Measurements from ENCODE around the gene SLC29A1.
A peak's percentile ranks its signal among the peaks of the same experiment; 100 is the strongest.

SLC29A1 gene

GRCh38 chr6:44270526-44271405 is 47.4 kb downstream of the SLC29A1 start:
- DNase-seq = peak; percentile 17

- no peak for DNase-seq
Observed at GRCh38 chr6:44271406-44271723, 48.0 kb downstream of the SLC29A1 start.

GRCh38 chr6:44271914-44272313 is 48.5 kb downstream of the SLC29A1 start:
- no peak for DNase-seq

GRCh38 chr6:44272529-44272928 is 49.1 kb downstream of the SLC29A1 start:
- no peak for DNase-seq

- no peak for DNase-seq
Observed at GRCh38 chr6:44272999-44273566, 49.7 kb downstream of the SLC29A1 start.

GRCh38 chr6:44273617-44274016 is 50.2 kb downstream of the SLC29A1 start:
- no peak for DNase-seq

GRCh38 chr6:44275271-44275748 is 51.9 kb downstream of the SLC29A1 start:
- no peak for DNase-seq

GRCh38 chr6:44275749-44276648 is 52.6 kb downstream of the SLC29A1 start:
- no peak for DNase-seq

GRCh38 chr6:44276667-44277640 is 53.6 kb downstream of the SLC29A1 start:
- no peak for DNase-seq

- no peak for DNase-seq
Observed at GRCh38 chr6:44277763-44278162, 54.4 kb downstream of the SLC29A1 start.

- no peak for DNase-seq
Observed at GRCh38 chr6:44278315-44278714, 54.9 kb downstream of the SLC29A1 start.

GRCh38 chr6:44278774-44279697 is 55.6 kb downstream of the SLC29A1 start:
- DNase-seq = no peak

Data from NCI-H510A treated with DMSO at 0.1 percent for 48 hours (cell line).